HCT116 (cell line): ENCODE measurements around the gene LNPK. TPM values are rescaled to one million over a fixed set of nuclear protein-coding genes. Genes with fewer than 3 reads are reported as not detected.

Experiments used
- ATAC-seq: fragments of 200-7000 bp; cut with Tn5 transposase; 2 replicates; pipeline ENCODE4 v1.9.1; 2020; ENCODE audit warnings: mild to moderate bottlenecking, moderate library complexity
- BruUV-seq: library from RNA; stranded (reverse); fragments of 400-500 nt; replicated peaks from 2 replicates; lab custom pipeline; 2021; lab: Mats Ljungman, UMichigan
- CTCF ChIA-PET: fragments of 300-600 bp; sonication (Branson Sonifier 250); formaldehyde crosslinking; loops from one replicate; lab custom pipeline; 2021; ENCODE audit warnings: antibody characterized with exemption; lab: Charles Lee
- POLR2A ChIA-PET: fragments of 300-600, 350-600 bp; sonication (Branson Sonifier 250); formaldehyde crosslinking; loops from one replicate; lab custom pipeline; 2021; ENCODE audit warnings: antibody characterized with exemption; lab: Charles Lee
- RAD21 ChIA-PET, 2 experiments: fragments of 300-600 bp; sonication (Branson Sonifier 250); formaldehyde crosslinking; loops; one replicate each; lab custom pipeline; 2023; ENCODE audit warnings: low total read pairs in 2 of 2; ENCODE audit not compliant: uncharacterized antibody in 2 of 2, unreplicated experiment in 2 of 2, low non-redundant PET in 1 of 2; lab: Charles Lee
- DNase-seq: peaks from one replicate; pipeline ENCODE4 v3.0.0-alpha.2; 2010; ENCODE audit warnings: low read depth, low spot score
- H2AFZ ChIP-seq: fragments of 200-600 bp; shearing (Covaris generic), sonication (generic); 2 replicates; pipeline ENCODE4 v1.6.1; 2017; ENCODE audit warnings: low read depth, mixed run types, mixed read lengths, antibody characterized with exemption, low read length; ENCODE audit not compliant: poor library complexity, severe bottlenecking
- H3K27ac ChIP-seq: 2 replicates; pipeline ENCODE4 v1.5.1; 2012; ENCODE audit warnings: low read depth, low read length
- H3K27me3 ChIP-seq: fragments of 200-600 bp; sonication (generic); 2 replicates; pipeline ENCODE4 v1.6.1; 2016; ENCODE audit warnings: mixed run types, low read length, mixed read lengths; ENCODE audit not compliant: insufficient read depth
- H3K36me3 ChIP-seq, 2 experiments: fragments of 200-500 bp in 1 of 2; fragments of 200-600 bp in 1 of 2; sonication (Bioruptor generic) in 1 of 2; sonication (generic) in 1 of 2; 2 replicates each; pipeline versions ENCODE4 v1.5.1 to v1.6.1; 2014 to 2016; ENCODE audit warnings: low read length in 2 of 2, inconsistent platforms in 1 of 2, mixed read lengths in 1 of 2, mixed run types in 1 of 2; ENCODE audit not compliant: insufficient read depth in 2 of 2, control insufficient read depth in 1 of 2
- H3K4me1 ChIP-seq, 2 experiments: fragments of 200-600 bp in 1 of 2; sonication (generic) in 1 of 2; 2 replicates each; pipeline versions ENCODE4 v1.5.1 to v1.6.1; 2012 to 2017; ENCODE audit warnings: low read length in 2 of 2, inconsistent platforms in 1 of 2, mild to moderate bottlenecking in 1 of 2, mixed read lengths in 1 of 2, mixed run types in 1 of 2, moderate library complexity in 1 of 2; ENCODE audit not compliant: insufficient read depth in 2 of 2, control insufficient read depth in 1 of 2
- H3K4me2 ChIP-seq: fragments of 200-600 bp; sonication (generic); 2 replicates; pipeline ENCODE4 v1.6.1; 2017; ENCODE audit warnings: mixed run types, low read length, mixed read lengths
- H3K4me3 ChIP-seq, 2 experiments: fragments of 200-600 bp in 1 of 2; sonication (generic) in 1 of 2; replicated peaks in 1 of 2; 2 replicates each; pipeline ENCODE4 v1.5.1; 2011 to 2016; ENCODE audit warnings: low read length in 2 of 2, control low read depth in 1 of 2, low read depth in 1 of 2, mild to moderate bottlenecking in 1 of 2, mixed read lengths in 1 of 2, mixed run types in 1 of 2
- H3K79me2 ChIP-seq: fragments of 200-600 bp; sonication (generic); 2 replicates; pipeline ENCODE4 v1.6.1; 2017; ENCODE audit warnings: mild to moderate bottlenecking, mixed run types, low read length, moderate library complexity, mixed read lengths; ENCODE audit not compliant: insufficient read depth
- H3K9ac ChIP-seq: fragments of 200-600 bp; sonication (generic); 2 replicates; pipeline ENCODE4 v1.6.1; 2016; ENCODE audit warnings: low read length, mixed read lengths
- H3K9me2 ChIP-seq: fragments of 200-600 bp; sonication (generic), shearing (Covaris generic); 2 replicates; pipeline ENCODE4 v1.6.1; 2017; ENCODE audit warnings: mixed run types, mild to moderate bottlenecking, moderate library complexity; ENCODE audit not compliant: insufficient read depth
- H3K9me3 ChIP-seq, 2 experiments: fragments of 200-500 bp in 1 of 2; fragments of 200-600 bp in 1 of 2; sonication (Bioruptor generic) in 1 of 2; sonication (generic) in 1 of 2; 2 replicates each; pipeline ENCODE4 v1.6.1; 2014 to 2017; ENCODE audit warnings: low read length in 2 of 2, mixed read lengths in 2 of 2, inconsistent platforms in 1 of 2, low read depth in 1 of 2, mild to moderate bottlenecking in 1 of 2, mixed run types in 1 of 2, moderate library complexity in 1 of 2; ENCODE audit not compliant: control insufficient read depth in 1 of 2, insufficient read depth in 1 of 2
- H4K20me1 ChIP-seq: fragments of 200-600 bp; sonication (generic), shearing (Covaris generic); 2 replicates; pipeline ENCODE4 v1.6.1; 2017; ENCODE audit warnings: mixed run types, mild to moderate bottlenecking, moderate library complexity; ENCODE audit not compliant: insufficient read depth
- CBX3 ChIP-seq: IDR thresholded peaks from 2 replicates; pipeline ENCODE4 v1.6.1; 2012; ENCODE audit warnings: low read depth
- CEBPB ChIP-seq: IDR thresholded peaks from 2 replicates; pipeline ENCODE4 v1.6.1; 2012; ENCODE audit warnings: low read depth
- EGR1 ChIP-seq: IDR thresholded peaks from 2 replicates; pipeline ENCODE4 v1.6.1; 2012; ENCODE audit warnings: low read depth
- ELF1 ChIP-seq: IDR thresholded peaks from 2 replicates; pipeline ENCODE4 v1.6.1; 2012; ENCODE audit warnings: low read depth, borderline replicate concordance
- EZH2 ChIP-seq: fragments of 200-600 bp; sonication (generic); IDR thresholded peaks from 2 replicates; pipeline ENCODE4 v1.6.1; 2017; ENCODE audit warnings: antibody characterized with exemption, mixed run types
- EZH2phosphoT487 ChIP-seq: fragments of 200-600 bp; IDR thresholded peaks from 2 replicates; pipeline ENCODE4 v1.6.1; 2018; ENCODE audit warnings: antibody characterized with exemption, borderline replicate concordance
- FOSL1 ChIP-seq: IDR thresholded peaks from 2 replicates; pipeline ENCODE4 v1.6.1; 2012; ENCODE audit warnings: low read depth
- JUND ChIP-seq: IDR thresholded peaks from 2 replicates; pipeline ENCODE4 v1.6.1; 2012
- RAD21 ChIP-seq: IDR thresholded peaks from 2 replicates; pipeline ENCODE4 v1.6.1; 2012; ENCODE audit warnings: low read depth, mild to moderate bottlenecking
- SIN3A ChIP-seq: IDR thresholded peaks from 2 replicates; pipeline ENCODE4 v1.6.1; 2012; ENCODE audit warnings: low read depth
- SP1 ChIP-seq: IDR thresholded peaks from 2 replicates; pipeline ENCODE4 v1.6.1; 2012; ENCODE audit warnings: low read depth
- SRF ChIP-seq: IDR thresholded peaks from 2 replicates; pipeline ENCODE4 v1.6.1; 2012; ENCODE audit warnings: low read depth
- ZFX ChIP-seq: fragments of 450-650 bp; IDR thresholded peaks from 2 replicates; pipeline ENCODE4 v1.6.1; 2017
- ZNF274 ChIP-seq: fragments of 200-500 bp; sonication (Bioruptor generic); IDR thresholded peaks from 2 replicates; pipeline ENCODE4 v1.6.1; 2014; ENCODE audit warnings: mild to moderate bottlenecking, low read depth, low read length, inconsistent platforms
- intact Hi-C: fragments of 100-400 bp; cut with micrococcal nuclease; formaldehyde crosslinking; loops from 2 replicates; pipeline ENCODE4 v1.10.0; 2022
- total RNA-seq: library from RNA; stranded (reverse); gene quantifications from one replicate; pipeline ENCODE4 v1.2.1, GENCODE V29; 2021; ENCODE audit not compliant: unreplicated experiment
- TF ChIP-seq, protein P1 (sequence below), 3 experiments: fragments of 200-600 bp in 1 of 3; sonication (generic) in 1 of 3; IDR thresholded peaks in 2 of 3; conservative IDR thresholded peaks in 1 of 3; 2 replicates each; pipeline ENCODE4 v1.5.1; 2012 to 2017; ENCODE audit warnings: low read depth in 2 of 3, low read length in 2 of 3, antibody characterized with exemption in 1 of 3, borderline replicate concordance in 1 of 3, control low read depth in 1 of 3, mild to moderate bottlenecking in 1 of 3, mixed read lengths in 1 of 3, mixed run types in 1 of 3, moderate library complexity in 1 of 3; ENCODE audit not compliant: insufficient read depth in 1 of 3
- TF ChIP-seq, protein P2 (sequence below): IDR thresholded peaks from 2 replicates; pipeline ENCODE4 v1.6.1; 2011; ENCODE audit warnings: mild to moderate bottlenecking, low read length, moderate library complexity; ENCODE audit not compliant: insufficient replicate concordance; ENCODE audit errors: extremely low read depth

The LNPK gene
- total RNA-seq, 1 experiment from 2014 or later, result 22.3 TPM

- Histone ChIP-seq H3K27me3 (no peaks in the 10 kb centered on the region), H3K36me3 (no peaks in the 10 kb centered on the region), H4K20me1 (no peaks in the 10 kb centered on the region)
- TF ChIP-seq EZH2, result no peak
- TF ChIP-seq CBX3, result no peak
- TF ChIP-seq, all 23 proteins: peak for 0
- Histone ChIP-seq H3K4me3 (no peak overlapping the region), H3K9me2 (no peaks in the 10 kb centered on the region), H2AFZ (no peak overlapping the region), H3K9ac (no peak overlapping the region), H3K9me3 (no peaks in the 10 kb centered on the region), H3K27ac (no peak overlapping the region), H3K4me2 (no peak overlapping the region), H3K79me2 (no peaks in the 10 kb centered on the region), H3K4me1 (no peaks in the 10 kb centered on the region)
- intact Hi-C loops, result no loop called here
- RAD21 ChIA-PET, result no interaction called here
- CTCF ChIA-PET, result no interaction called here
- ATAC-seq (no peak), DNase-seq (no peak)
- POLR2A ChIA-PET, result no interaction called here
- BruUV-seq, result no TSS peak
Observed at GRCh38 chr2:175984846-175985245, 17.2 kb downstream of the LNPK start.

DNA sequence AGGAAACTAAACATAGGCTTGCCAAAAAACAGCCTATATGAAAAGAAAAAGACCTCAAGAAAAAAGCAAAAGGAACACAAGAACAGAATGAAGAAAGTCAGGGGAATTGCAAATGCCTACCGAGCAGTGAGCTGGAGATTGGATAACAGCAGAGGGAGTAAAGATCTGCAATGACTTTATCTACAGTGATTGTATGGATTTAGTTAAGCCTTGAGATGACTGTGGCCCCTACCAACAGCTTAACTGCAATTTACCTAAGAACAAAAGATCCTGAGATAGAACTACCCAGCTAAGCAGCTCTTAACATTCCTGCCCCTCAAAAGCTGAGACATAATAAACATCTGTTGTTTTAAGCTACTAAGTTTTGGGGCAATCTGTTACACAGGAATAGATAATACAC lies 20.5 kb downstream of the LNPK start:
- ChIA-PET POLR2A (no interaction called here), RAD21 (no interaction called here), CTCF (no interaction called here)
- ATAC-seq (no peak), DNase-seq (no peak)
- intact Hi-C loops, result no loop called here
- Histone ChIP-seq H3K79me2 (no peaks in the 10 kb centered on the region), H2AFZ (no peak overlapping the region), H3K27me3 (no peaks in the 10 kb centered on the region), H3K9me3 (no peaks in the 10 kb centered on the region), H3K27ac (no peak overlapping the region), H3K4me3 (no peak overlapping the region), H4K20me1 (no peaks in the 10 kb centered on the region; the same call in 1 of the 2 replicates), H3K4me2 (no peak overlapping the region), H3K9me2 (no peaks in the 10 kb centered on the region), H3K36me3 (no peaks in the 10 kb centered on the region), H3K9ac (no peak overlapping the region), H3K4me1 (no peaks in the 10 kb centered on the region)
- BruUV-seq, result no TSS peak
- TF ChIP-seq SRF, result no peak
- TF ChIP-seq EZH2phosphoT487, result no peak
- no peak for TF ChIP-seq EGR1
- TF ChIP-seq, protein P1, sequence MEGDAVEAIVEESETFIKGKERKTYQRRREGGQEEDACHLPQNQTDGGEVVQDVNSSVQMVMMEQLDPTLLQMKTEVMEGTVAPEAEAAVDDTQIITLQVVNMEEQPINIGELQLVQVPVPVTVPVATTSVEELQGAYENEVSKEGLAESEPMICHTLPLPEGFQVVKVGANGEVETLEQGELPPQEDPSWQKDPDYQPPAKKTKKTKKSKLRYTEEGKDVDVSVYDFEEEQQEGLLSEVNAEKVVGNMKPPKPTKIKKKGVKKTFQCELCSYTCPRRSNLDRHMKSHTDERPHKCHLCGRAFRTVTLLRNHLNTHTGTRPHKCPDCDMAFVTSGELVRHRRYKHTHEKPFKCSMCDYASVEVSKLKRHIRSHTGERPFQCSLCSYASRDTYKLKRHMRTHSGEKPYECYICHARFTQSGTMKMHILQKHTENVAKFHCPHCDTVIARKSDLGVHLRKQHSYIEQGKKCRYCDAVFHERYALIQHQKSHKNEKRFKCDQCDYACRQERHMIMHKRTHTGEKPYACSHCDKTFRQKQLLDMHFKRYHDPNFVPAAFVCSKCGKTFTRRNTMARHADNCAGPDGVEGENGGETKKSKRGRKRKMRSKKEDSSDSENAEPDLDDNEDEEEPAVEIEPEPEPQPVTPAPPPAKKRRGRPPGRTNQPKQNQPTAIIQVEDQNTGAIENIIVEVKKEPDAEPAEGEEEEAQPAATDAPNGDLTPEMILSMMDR (IDR thresholded peaks at IDR 0.05 in 2 of 3, conservative IDR thresholded peaks at IDR 0.05 in 1 of 3; ENCODE audit: borderline replicate concordance in 1 of 3, insufficient read depth in 1 of 3, low read depth in 2 of 3, low read length in 2 of 3), result no peak
- no peak for TF ChIP-seq ZNF274
- no peak for TF ChIP-seq SIN3A
- TF ChIP-seq JUND, result no peak
- TF ChIP-seq SP1, result no peak
- no peak for TF ChIP-seq RAD21
- no peak for TF ChIP-seq ELF1
- no peak for TF ChIP-seq ZFX
- no peak for TF ChIP-seq CEBPB
- TF ChIP-seq, protein P2, sequence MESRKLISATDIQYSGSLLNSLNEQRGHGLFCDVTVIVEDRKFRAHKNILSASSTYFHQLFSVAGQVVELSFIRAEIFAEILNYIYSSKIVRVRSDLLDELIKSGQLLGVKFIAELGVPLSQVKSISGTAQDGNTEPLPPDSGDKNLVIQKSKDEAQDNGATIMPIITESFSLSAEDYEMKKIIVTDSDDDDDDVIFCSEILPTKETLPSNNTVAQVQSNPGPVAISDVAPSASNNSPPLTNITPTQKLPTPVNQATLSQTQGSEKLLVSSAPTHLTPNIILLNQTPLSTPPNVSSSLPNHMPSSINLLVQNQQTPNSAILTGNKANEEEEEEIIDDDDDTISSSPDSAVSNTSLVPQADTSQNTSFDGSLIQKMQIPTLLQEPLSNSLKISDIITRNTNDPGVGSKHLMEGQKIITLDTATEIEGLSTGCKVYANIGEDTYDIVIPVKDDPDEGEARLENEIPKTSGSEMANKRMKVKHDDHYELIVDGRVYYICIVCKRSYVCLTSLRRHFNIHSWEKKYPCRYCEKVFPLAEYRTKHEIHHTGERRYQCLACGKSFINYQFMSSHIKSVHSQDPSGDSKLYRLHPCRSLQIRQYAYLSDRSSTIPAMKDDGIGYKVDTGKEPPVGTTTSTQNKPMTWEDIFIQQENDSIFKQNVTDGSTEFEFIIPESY, result no peak
- no peak for TF ChIP-seq FOSL1
